ENCODE results near the gene STX16.

- TF ChIP-seq REST (IDR thresholded peaks at IDR 0.05; ENCODE audit: insufficient read depth in 1 of 2, low read depth in 2 of 2, low read length in 2 of 2), result no peak
- TF ChIP-seq SIN3A (IDR thresholded peaks at IDR 0.05; ENCODE audit: borderline replicate concordance, insufficient read depth, low read length), result no peak
- no peak for TF ChIP-seq POLR2AphosphoS5 (IDR thresholded peaks at IDR 0.05; ENCODE audit: low read depth, low read length)
- TF ChIP-seq TAF1 (IDR thresholded peaks at IDR 0.05; ENCODE audit: borderline replicate concordance, insufficient read depth, low read length), result no peak
- TF ChIP-seq FOXP2 (optimal IDR thresholded peaks at IDR 0.05; ENCODE audit: borderline replicate concordance, extremely low read depth, extremely low read length, insufficient read depth), result no peak
These were observed 8.8 kb downstream of the STX16 start for GRCh38 chr20:58659841-58660240.

Measured in PFSK-1 (cell line).